NT2/D1 (cell line): ENCODE results near the gene RAET1L.
"Not testable (repeated sequence)": the region's sequence is repeated elsewhere in the genome, so short reads cannot be mapped to it uniquely, and the experiment has no call there.

Experiments used
- DNase-seq: peaks from one replicate; pipeline ENCODE4 v3.0.0-alpha.2; 2011; ENCODE audit warnings: low read depth, low spot score
- H3K27me3 ChIP-seq: 2 replicates; pipeline ENCODE4 v1.6.0; 2011; ENCODE audit warnings: mild to moderate bottlenecking; ENCODE audit not compliant: insufficient read length, insufficient read depth
- H3K36me3 ChIP-seq: 2 replicates; pipeline ENCODE4 v1.6.1; 2011; ENCODE audit warnings: mild to moderate bottlenecking, low read length, mixed read lengths; ENCODE audit not compliant: insufficient read depth, insufficient read length
- H3K4me1 ChIP-seq: 2 replicates; pipeline ENCODE4 v1.5.1; 2011; ENCODE audit not compliant: insufficient read depth, insufficient read length
- H3K4me3 ChIP-seq: 2 replicates; pipeline ENCODE4 v1.5.1; 2011; ENCODE audit warnings: low read depth; ENCODE audit not compliant: insufficient read length
- H3K9ac ChIP-seq: 2 replicates; pipeline ENCODE4 v1.6.0; 2011; ENCODE audit warnings: low read depth; ENCODE audit not compliant: insufficient read length
- H3K9me3 ChIP-seq: 2 replicates; pipeline ENCODE4 v1.5.1; 2011; ENCODE audit warnings: mild to moderate bottlenecking, low read length; ENCODE audit not compliant: insufficient read depth
- SUZ12 ChIP-seq: IDR thresholded peaks from 2 replicates; pipeline ENCODE4 v1.6.1; 2011; ENCODE audit not compliant: insufficient read length, insufficient read depth; ENCODE audit errors: extremely low read depth
- YY1 ChIP-seq: IDR thresholded peaks from 2 replicates; pipeline ENCODE4 v1.6.1; 2011; ENCODE audit not compliant: insufficient read length, insufficient read depth
- ZNF274 ChIP-seq: IDR thresholded peaks from 2 replicates; pipeline ENCODE4 v1.6.1; 2011; ENCODE audit warnings: mild to moderate bottlenecking, low read depth, low read length

RAET1L gene

DNA sequence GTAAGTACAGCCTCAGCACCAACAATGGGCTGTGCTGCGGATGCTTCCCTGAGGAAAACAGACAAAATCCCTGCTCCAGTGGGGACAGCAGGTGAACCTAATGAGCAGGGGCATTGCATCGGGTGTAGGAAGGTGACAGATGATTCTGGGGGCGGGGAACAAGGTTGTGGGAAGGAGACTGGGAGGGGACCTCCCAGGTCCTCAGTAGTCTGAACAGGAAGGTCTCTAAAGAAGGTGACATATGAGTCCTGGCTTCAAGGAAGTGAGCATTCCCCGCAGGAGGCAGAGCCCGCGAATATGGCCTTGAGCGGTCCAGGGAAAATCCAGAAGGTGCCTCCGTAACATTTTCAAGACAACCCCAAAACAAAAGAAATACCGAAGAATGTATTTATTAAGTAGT, 42.2 kb downstream of the RAET1L start:
- H3K4me3 ChIP-seq = no peak overlapping the region
- H3K36me3 ChIP-seq = no peaks in the 10 kb centered on the region
- H3K9me3 ChIP-seq = peaks cover 5% of the 10 kb centered on the region; the same call in 1 of the 2 replicates
- H3K9ac ChIP-seq = no peak overlapping the region
- H3K4me1 ChIP-seq = no peaks in the 10 kb centered on the region
- H3K27me3 ChIP-seq = peaks cover 78% of the 10 kb centered on the region
- TF ChIP-seq ZNF274 (no peak), YY1 (no peak), SUZ12 (no peak)
- DNase-seq = no peak

- peaks cover 51% of the 10 kb centered on the region for H3K27me3 ChIP-seq
- H3K4me1 ChIP-seq = no peaks in the 10 kb centered on the region
- H3K4me3 ChIP-seq = no peak overlapping the region
- H3K9ac ChIP-seq = no peak overlapping the region
- H3K36me3 ChIP-seq = no peaks in the 10 kb centered on the region
- no peak for TF ChIP-seq SUZ12
- no peak for TF ChIP-seq YY1
- TF ChIP-seq ZNF274 = no peak
- H3K9me3 ChIP-seq = no peaks in the 10 kb centered on the region
- DNase-seq = no peak
These were observed 46.0 kb downstream of the RAET1L start for GRCh38 chr6:149979293-149979692.

GRCh38 chr6:149978610-149979009, 46.7 kb downstream of the RAET1L start:
- Histone ChIP-seq H3K9me3 (no peaks in the 10 kb centered on the region), H3K9ac (no peak overlapping the region), H3K27me3 (peaks cover 54% of the 10 kb centered on the region), H3K4me1 (no peaks in the 10 kb centered on the region), H3K36me3 (no peaks in the 10 kb centered on the region), H3K4me3 (no peak overlapping the region)
- no peak for DNase-seq
- TF ChIP-seq YY1 = no peak
- no peak for TF ChIP-seq ZNF274
- no peak for TF ChIP-seq SUZ12

GRCh38 chr6:149977221-149977620, 48.1 kb downstream of the RAET1L start:
- Histone ChIP-seq H3K27me3 (peaks cover 41% of the 10 kb centered on the region), H3K4me1 (no peaks in the 10 kb centered on the region), H3K36me3 (no peaks in the 10 kb centered on the region), H3K9me3 (no peaks in the 10 kb centered on the region), H3K4me3 (no peak overlapping the region), H3K9ac (no peak overlapping the region)
- DNase-seq = no peak
- TF ChIP-seq SUZ12 (no peak), YY1 (no peak), ZNF274 (no peak)

- Histone ChIP-seq H3K4me3 (no peak overlapping the region), H3K9me3 (no peaks in the 10 kb centered on the region), H3K27me3 (peaks cover 25% of the 10 kb centered on the region), H3K4me1 (no peaks in the 10 kb centered on the region), H3K36me3 (no peaks in the 10 kb centered on the region), H3K9ac (no peak overlapping the region)
- no peak for TF ChIP-seq SUZ12
- no peak for TF ChIP-seq ZNF274
- no peak for TF ChIP-seq YY1
- no peak for DNase-seq
These were observed 49.9 kb downstream of the RAET1L start for GRCh38 chr6:149975400-149975799.

DNA sequence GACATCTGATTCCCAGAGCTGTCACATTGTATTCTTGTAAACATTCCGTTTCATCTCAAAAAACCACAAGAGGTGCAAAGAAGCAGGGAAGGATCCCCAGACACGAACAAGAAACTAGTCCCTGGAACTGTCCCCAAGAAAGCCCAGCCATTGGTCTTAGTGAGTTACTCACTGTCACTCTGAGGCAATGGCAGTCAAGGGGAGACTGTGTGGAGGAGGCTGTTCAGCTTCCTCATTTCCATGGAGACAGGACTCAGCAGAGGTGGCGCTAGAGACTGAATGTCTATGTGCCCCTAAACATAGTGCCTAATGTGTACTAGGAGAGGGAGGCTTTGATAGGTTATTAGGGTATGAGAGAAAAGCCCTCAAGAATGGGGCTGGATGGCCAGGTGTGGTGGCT, 50.5 kb downstream of the RAET1L start:
- H3K9ac ChIP-seq = no peak overlapping the region
- no peak for DNase-seq
- no peak overlapping the region for H3K4me3 ChIP-seq
- no peaks in the 10 kb centered on the region for H3K9me3 ChIP-seq
- no peaks in the 10 kb centered on the region for H3K4me1 ChIP-seq
- peaks cover 29% of the 10 kb centered on the region for H3K27me3 ChIP-seq
- TF ChIP-seq ZNF274 (no peak), SUZ12 (no peak), YY1 (no peak)
- H3K36me3 ChIP-seq = no peaks in the 10 kb centered on the region

DNA sequence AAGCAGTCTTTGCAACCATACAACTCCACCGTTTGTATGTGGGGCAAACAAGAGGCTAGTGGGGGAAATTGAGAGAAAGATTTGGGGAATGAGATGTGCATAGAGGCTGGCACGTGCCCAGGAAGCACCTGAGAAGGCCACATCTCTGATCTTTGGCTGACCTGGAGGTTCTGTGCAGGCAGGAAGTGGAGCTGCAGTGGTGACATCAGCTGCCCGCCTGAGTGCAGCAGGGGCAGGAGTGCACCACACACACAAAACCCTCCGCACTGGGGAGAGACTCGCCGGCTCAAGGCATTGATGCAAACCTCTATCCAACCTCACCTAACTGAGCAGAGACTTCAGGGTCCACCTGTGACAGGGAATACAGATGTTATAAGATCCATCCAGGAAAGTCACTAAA, 50.9 kb downstream of the RAET1L start:
- not testable (repeated sequence) for H3K4me3 ChIP-seq, H3K9me3 ChIP-seq, H3K36me3 ChIP-seq, H3K4me1 ChIP-seq, H3K9ac ChIP-seq, DNase-seq
- H3K27me3 ChIP-seq = peaks cover 33% of the 10 kb centered on the region

GRCh38 chr6:149969635-149970034, 55.7 kb downstream of the RAET1L start:
- Histone ChIP-seq H3K4me1 (no peaks in the 10 kb centered on the region), H3K36me3 (no peaks in the 10 kb centered on the region), H3K27me3 (peaks cover 58% of the 10 kb centered on the region), H3K9ac (no peak overlapping the region), H3K4me3 (no peak overlapping the region), H3K9me3 (no peaks in the 10 kb centered on the region)
- no peak for DNase-seq
- TF ChIP-seq SUZ12 = no peak
- TF ChIP-seq ZNF274 = no peak
- no peak for TF ChIP-seq YY1

DNA sequence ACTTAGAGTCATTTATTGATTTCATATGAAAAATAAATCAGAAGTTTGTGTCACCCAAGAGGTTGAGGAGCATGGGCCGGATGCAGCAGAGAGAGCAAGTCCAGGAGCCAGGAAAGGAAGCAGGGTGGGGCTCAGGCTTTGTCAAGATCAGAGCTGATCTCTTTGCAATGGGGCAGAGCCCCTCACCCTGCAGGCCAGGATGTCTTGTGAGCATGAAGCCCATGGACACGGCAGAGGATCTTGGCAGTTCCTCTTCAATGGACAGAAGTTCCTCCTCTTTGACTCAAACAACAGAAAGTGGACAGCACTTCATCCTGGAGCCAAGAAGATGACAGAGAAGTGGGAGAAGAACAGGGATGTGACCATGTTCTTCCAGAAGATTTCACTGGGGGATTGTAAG, 56.4 kb downstream of the RAET1L start:
- H3K4me1 ChIP-seq, H3K36me3 ChIP-seq, H3K9me3 ChIP-seq, H3K9ac ChIP-seq, DNase-seq, H3K4me3 ChIP-seq: not testable (repeated sequence)
- H3K27me3 ChIP-seq = peaks cover 62% of the 10 kb centered on the region
